Body of pancreas (tissue), 4 donors: ENCODE data around the gene KLHL29. TPM values are rescaled to one million over a fixed set of nuclear protein-coding genes. Genes with fewer than 3 reads are reported as not detected.

ENCODE experiments used
- ATAC-seq: fragments of 150-250 bp; one replicate; pipeline ENCODE4 v1.9.1; 2016
- DNase-seq, 4 donors: peaks; one replicate each; pipeline ENCODE4 v3.0.0-alpha.2; 2019
- H3K27ac ChIP-seq, 4 donors: fragments of 200-600 bp; sonication (generic); 1 replicate in 3 of 4; 2 replicates in 1 of 4; pipeline versions ENCODE4 v1.5.1 to v1.6.1; 2016 to 2019; ENCODE audit warnings: mild to moderate bottlenecking in 1 of 4, mixed read lengths in 1 of 4, moderate library complexity in 1 of 4
- H3K27me3 ChIP-seq, 2 donors: fragments of 200-600 bp; sonication (generic); one replicate each; pipeline ENCODE4 v1.6.0; 2016; ENCODE audit warnings: mild to moderate bottlenecking in 1 of 2
- H3K36me3 ChIP-seq, 2 donors: fragments of 200-600 bp; sonication (generic); replicated peaks in 1 of 2; 2 replicates each; pipeline ENCODE4 v1.5.1; 2016; ENCODE audit warnings: low read depth in 2 of 2; ENCODE audit not compliant: insufficient read depth in 1 of 2
- H3K4me1 ChIP-seq: fragments of 200-600 bp; sonication (generic); one replicate; pipeline ENCODE4 v1.6.0; 2016
- H3K4me3 ChIP-seq, 2 donors: fragments of 200-600 bp; sonication (generic); 1 replicate in 1 of 2; 2 replicates in 1 of 2; pipeline ENCODE4 v1.5.1; 2016 to 2019
- H3K9me3 ChIP-seq, 3 donors: fragments of 200-600 bp; sonication (generic); 1 replicate in 2 of 3; 2 replicates in 1 of 3; pipeline ENCODE4 v1.5.1; 2016
- POLR2A ChIP-seq, 3 donors: fragments of 450-650 bp; IDR thresholded peaks; one replicate each; pipeline ENCODE4 v1.6.1; 2016; ENCODE audit warnings: antibody characterized with exemption in 3 of 3, mild to moderate bottlenecking in 2 of 3
- WGBS, 2 donors: methylation state at CpG; one replicate each; pipeline ENCODE4 v1.1.5; 2017; 5-methylcytosine and 5-hydroxymethylcytosine counted together
- intact Hi-C: fragments of 100-400 bp; cut with DNase I; formaldehyde crosslinking; loops from one replicate; pipeline ENCODE4 v1.15.1; 2023
- total RNA-seq, 2 donors: library from RNA; depleted of rRNA; stranded (reverse); fragments of >200 nt; gene quantifications; one replicate each; pipeline ENCODE4 v1.1.0, GENCODE V29; 2016
- TF ChIP-seq, protein P1 (sequence below), 7 experiments: fragments of 450-650 bp in 4 of 7; fragments of 200-600 bp in 3 of 7; sonication (generic) in 3 of 7; IDR thresholded peaks; one replicate each; pipeline ENCODE4 v1.5.1; 2016 to 2019; ENCODE audit warnings: antibody characterized with exemption in 7 of 7

KLHL29 gene
- total RNA-seq, 2 donors from 2014 or later, result 4.0 to 4.4 TPM

DNA sequence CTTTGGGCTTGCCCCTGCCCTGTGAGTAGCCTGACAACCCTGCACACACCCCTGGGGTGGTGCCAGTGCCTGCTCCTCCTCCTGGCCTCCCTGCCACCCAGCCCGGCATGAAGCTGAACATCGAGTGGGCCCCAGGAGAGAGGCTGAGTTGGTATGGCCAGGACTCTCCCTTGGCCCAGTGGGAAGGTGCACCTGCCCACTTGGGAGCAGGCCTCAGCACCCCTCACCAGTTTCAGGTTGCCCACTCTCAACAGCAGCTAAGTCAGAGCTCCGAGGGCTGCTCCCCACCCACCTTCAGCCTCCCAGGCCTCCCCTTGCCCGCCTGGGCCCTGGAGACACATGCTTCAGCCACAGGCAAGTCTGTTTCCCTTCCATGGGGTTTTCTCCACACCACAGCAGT lies 203.1 kb downstream of the KLHL29 start:
- Histone ChIP-seq H3K4me3 (no peak overlapping the region), H3K27ac (no peak overlapping the region), H3K9me3 (no peaks in the 10 kb centered on the region), H3K27me3 (no peaks in the 10 kb centered on the region), H3K4me1 (peaks cover 5% of the 10 kb centered on the region), H3K36me3 (no peaks in the 10 kb centered on the region)
- TF ChIP-seq POLR2A (IDR thresholded peaks at IDR 0.05), result no peak
- ATAC-seq, result no peak
- 87 to 97% methylated on average over 4 of the region's 4 CpGs for WGBS, 2 donors
- DNase-seq, result no peak
- intact Hi-C loops, result no loop called here

DNA sequence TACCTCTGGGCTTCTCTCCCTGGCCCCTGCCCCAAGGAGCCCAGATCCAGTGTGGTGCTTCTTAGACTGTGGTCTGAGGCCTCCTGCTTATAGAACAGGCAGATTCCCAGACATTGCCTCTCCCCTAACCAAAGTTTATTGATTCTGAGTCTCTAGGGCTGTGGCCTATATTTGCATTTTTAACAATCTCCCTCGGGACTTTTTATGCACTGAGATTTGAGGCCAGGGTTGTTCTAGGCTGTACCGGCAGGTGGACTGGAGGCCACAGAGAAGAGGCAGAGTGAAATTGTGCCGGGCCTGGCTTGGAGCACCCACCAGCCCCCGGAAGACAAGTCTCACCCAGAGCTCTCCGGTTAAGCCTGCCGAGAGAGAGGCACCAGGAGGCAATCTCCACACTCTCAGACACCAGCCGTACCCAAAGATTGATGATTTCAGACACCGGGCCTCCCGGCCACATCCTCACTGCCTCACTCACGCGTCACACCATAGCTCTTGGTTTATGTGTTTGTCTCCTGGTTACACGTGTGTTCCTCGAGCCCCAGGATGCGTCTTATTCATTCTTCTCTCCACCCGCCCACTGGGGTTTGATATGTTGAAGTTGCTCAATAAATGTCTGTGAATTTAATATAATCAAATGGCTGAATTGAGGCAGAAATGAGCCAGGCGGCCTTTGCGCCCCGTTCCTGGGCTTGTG lies 203.7 kb downstream of the KLHL29 start:
- intact Hi-C loops, result no loop called here
- no peak overlapping the region for H3K27ac ChIP-seq
- H3K4me3 ChIP-seq, result no peak overlapping the region
- H3K4me1 ChIP-seq, result peaks cover 5% of the 10 kb centered on the region
- ATAC-seq (no peak), DNase-seq (no peak)
- H3K9me3 ChIP-seq, result no peaks in the 10 kb centered on the region
- WGBS, 2 donors, result 77 to 87% methylated on average over 17 to 18 of the region's 18 CpGs
- H3K27me3 ChIP-seq, result no peaks in the 10 kb centered on the region
- no peaks in the 10 kb centered on the region for H3K36me3 ChIP-seq
- no peak for TF ChIP-seq POLR2A (IDR thresholded peaks at IDR 0.05)
- TF ChIP-seq, protein P1, sequence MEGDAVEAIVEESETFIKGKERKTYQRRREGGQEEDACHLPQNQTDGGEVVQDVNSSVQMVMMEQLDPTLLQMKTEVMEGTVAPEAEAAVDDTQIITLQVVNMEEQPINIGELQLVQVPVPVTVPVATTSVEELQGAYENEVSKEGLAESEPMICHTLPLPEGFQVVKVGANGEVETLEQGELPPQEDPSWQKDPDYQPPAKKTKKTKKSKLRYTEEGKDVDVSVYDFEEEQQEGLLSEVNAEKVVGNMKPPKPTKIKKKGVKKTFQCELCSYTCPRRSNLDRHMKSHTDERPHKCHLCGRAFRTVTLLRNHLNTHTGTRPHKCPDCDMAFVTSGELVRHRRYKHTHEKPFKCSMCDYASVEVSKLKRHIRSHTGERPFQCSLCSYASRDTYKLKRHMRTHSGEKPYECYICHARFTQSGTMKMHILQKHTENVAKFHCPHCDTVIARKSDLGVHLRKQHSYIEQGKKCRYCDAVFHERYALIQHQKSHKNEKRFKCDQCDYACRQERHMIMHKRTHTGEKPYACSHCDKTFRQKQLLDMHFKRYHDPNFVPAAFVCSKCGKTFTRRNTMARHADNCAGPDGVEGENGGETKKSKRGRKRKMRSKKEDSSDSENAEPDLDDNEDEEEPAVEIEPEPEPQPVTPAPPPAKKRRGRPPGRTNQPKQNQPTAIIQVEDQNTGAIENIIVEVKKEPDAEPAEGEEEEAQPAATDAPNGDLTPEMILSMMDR (IDR thresholded peaks at IDR 0.05), result no peak

DNA sequence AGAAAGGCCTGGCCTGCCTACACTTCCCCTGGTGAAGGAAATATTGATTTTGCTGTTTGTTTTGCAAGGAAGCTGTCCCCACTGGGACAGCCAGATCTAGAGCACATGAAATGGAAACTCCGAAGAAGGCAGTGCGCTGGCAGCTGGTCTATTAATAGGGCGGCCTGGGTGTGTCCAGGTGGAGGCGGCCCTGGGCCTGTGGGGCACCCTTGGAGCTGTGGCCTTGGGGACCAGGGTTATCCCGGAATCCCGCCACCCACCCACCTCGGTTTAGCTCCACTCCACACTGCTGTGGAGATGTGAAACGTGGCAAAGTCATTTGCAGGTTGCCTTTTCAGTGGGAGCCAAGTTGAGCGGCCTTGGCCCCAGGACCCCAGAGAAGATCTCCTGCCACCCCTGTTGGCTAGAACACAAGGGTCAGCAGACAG lies 204.3 kb downstream of the KLHL29 start:
- intact Hi-C loops, result no loop called here
- Histone ChIP-seq H3K36me3 (no peaks in the 10 kb centered on the region), H3K9me3 (no peaks in the 10 kb centered on the region), H3K4me3 (no peak overlapping the region), H3K27ac (peak overlapping the region in 2 of 4 donors; percentile 0 to 29), H3K4me1 (peaks cover 5% of the 10 kb centered on the region), H3K27me3 (no peaks in the 10 kb centered on the region)
- no peak for TF ChIP-seq POLR2A (IDR thresholded peaks at IDR 0.05)
- TF ChIP-seq, protein P1 (IDR thresholded peaks at IDR 0.05), result no peak
- WGBS, 2 donors, result 63% methylated on average over 2 to 9 of the region's 9 CpGs
- ATAC-seq (no peak), DNase-seq (no peak)

DNA sequence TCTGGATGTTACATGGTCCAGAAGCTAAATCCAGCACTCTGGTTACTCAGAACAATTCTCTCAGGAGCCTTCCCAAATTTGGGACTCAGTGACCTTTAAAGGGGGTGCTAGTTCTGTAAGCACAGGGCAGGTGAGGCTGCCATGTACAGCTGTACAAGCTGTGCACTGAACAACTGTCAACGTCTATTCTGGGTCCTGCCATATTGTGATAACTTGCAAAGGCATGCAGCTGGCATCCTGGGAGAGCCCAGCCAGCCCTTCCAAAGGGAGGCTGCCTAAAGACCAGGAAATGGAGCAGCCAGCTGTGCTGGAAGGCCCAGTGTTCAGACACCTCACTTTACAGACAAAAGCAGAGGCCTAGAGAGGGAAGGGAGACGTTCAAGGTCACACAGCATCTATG lies 204.8 kb downstream of the KLHL29 start:
- H3K4me3 ChIP-seq, result no peak overlapping the region
- H3K9me3 ChIP-seq, result no peaks in the 10 kb centered on the region
- WGBS, 2 donors, result 75 to 89% methylated on average over 1 to 2 of the region's 2 CpGs
- intact Hi-C loops, result no loop called here
- no peaks in the 10 kb centered on the region for H3K36me3 ChIP-seq
- H3K27ac ChIP-seq, result peak overlapping the region in 2 of 4 donors; percentile 0 to 29
- no peaks in the 10 kb centered on the region for H3K27me3 ChIP-seq
- DNase-seq (no peak), ATAC-seq (no peak)
- TF ChIP-seq, protein P1 (IDR thresholded peaks at IDR 0.05), result no peak
- TF ChIP-seq POLR2A (IDR thresholded peaks at IDR 0.05), result no peak
- H3K4me1 ChIP-seq, result peaks cover 5% of the 10 kb centered on the region

DNA sequence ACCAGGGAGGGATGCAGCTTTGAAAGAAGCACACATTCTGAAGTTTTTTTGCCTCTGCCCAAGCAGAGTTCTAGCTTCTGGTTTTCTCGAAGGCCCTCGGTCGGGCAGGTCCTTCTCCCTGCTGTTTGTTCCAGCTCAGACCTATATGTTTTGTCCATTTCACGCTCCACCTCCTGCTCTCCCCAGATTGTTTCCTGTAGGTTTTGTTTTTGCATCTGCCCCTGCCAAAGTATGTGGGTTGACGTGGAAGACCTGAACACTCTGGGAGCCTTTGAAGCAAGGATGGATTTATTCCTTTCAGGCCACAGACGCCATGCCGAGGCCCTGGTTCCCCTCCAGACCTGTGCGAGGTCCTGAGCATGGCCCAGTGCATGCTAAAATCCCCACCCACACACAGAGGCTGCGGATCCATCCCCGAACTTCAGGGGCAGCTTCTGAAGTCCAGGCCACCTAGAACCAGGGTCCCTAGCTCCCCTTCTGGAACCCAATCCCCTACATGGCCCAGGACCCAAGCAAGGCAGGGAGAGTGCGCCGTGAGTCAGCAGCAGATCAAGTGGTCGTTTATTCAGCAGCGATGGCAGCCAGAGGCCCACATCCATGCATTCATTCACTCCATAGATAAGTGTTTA lies 205.4 kb downstream of the KLHL29 start:
- no peaks in the 10 kb centered on the region for H3K9me3 ChIP-seq
- TF ChIP-seq, protein P1 (IDR thresholded peaks at IDR 0.05), result no peak
- TF ChIP-seq POLR2A (IDR thresholded peaks at IDR 0.05), result no peak
- no peaks in the 10 kb centered on the region for H3K36me3 ChIP-seq
- H3K27ac ChIP-seq, result no peak overlapping the region
- WGBS, 2 donors, result 74 to 81% methylated on average over 13 to 14 of the region's 14 CpGs
- no peaks in the 10 kb centered on the region for H3K27me3 ChIP-seq
- DNase-seq (no peak), ATAC-seq (no peak)
- intact Hi-C loops, result no loop called here
- H3K4me3 ChIP-seq, result no peak overlapping the region
- peaks cover 5% of the 10 kb centered on the region for H3K4me1 ChIP-seq
